ENCODE data around the gene PRKCQ.
"Not testable (repeated sequence)": the region's sequence is repeated elsewhere in the genome, so short reads cannot be mapped to it uniquely, and the experiment has no call there.

PRKCQ gene

DNA sequence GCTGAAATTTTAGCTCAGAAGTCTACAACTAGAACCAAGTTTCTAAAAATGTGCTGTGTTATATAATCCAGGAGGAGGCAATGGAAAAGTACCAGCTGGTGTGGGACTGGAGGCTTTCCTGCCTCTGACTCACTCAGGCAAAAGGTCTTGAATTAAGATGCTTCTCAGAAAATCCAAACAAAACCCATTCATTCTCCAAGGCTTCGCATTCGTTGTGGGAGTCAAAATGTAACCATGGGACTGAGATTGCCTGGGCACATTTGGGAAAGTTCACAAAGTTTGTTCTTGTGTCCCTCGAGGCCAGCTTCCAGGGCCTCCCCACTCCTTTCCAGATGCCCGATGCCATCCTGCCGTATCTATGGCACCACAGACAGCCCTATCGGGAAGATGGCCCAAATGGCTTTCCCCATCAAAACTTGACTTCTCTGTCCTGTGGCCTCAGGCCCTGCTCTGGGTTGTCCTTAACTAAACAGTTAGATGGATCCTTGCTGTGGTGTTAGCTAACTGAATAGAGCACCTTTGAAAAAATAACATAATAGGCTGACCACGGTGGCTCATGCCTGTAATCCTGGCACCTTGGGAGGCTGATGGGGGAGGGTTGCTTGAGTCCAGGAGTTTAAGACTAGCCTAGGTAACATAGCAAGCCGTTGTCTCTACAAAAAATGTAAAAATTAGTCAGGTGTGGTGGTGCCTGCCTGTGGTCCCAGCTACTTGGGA is 196.8 kb downstream of the PRKCQ start:
- Histone ChIP-seq H4K20me1 (ENCODE audit: insufficient read depth, low read length) (no peaks in the 10 kb centered on the region), H3K9me2 (ENCODE audit: low read depth, low read length) (no peaks in the 10 kb centered on the region), H3K4me1 (ENCODE audit: insufficient read depth, low read length, severe bottlenecking) (peaks cover 16% of the 10 kb centered on the region), H3K9ac (ENCODE audit: low read length) (no peak overlapping the region), H3K27ac (ENCODE audit: low read depth, low read length, poor library complexity, severe bottlenecking) (peak overlapping the region; percentile 78), H3K79me2 (ENCODE audit: insufficient read depth, low read length) (no peaks in the 10 kb centered on the region), H3K36me3 (ENCODE audit: insufficient read depth, low read length) (no peaks in the 10 kb centered on the region), H2AFZ (ENCODE audit: low read length) (no peak overlapping the region), H3K4me3 (ENCODE audit: low read depth, low read length, poor library complexity, severe bottlenecking) (no peak overlapping the region), H3K4me2 (ENCODE audit: low read length) (no peak overlapping the region), H3K9me3 (ENCODE audit: low read length) (peaks cover 15% of the 10 kb centered on the region), H3K27me3 (ENCODE audit: insufficient read depth, low read length) (no peaks in the 10 kb centered on the region), H3F3A (ENCODE audit: insufficient read depth, low read length) (no peaks in the 10 kb centered on the region)
- TF ChIP-seq, protein P1, sequence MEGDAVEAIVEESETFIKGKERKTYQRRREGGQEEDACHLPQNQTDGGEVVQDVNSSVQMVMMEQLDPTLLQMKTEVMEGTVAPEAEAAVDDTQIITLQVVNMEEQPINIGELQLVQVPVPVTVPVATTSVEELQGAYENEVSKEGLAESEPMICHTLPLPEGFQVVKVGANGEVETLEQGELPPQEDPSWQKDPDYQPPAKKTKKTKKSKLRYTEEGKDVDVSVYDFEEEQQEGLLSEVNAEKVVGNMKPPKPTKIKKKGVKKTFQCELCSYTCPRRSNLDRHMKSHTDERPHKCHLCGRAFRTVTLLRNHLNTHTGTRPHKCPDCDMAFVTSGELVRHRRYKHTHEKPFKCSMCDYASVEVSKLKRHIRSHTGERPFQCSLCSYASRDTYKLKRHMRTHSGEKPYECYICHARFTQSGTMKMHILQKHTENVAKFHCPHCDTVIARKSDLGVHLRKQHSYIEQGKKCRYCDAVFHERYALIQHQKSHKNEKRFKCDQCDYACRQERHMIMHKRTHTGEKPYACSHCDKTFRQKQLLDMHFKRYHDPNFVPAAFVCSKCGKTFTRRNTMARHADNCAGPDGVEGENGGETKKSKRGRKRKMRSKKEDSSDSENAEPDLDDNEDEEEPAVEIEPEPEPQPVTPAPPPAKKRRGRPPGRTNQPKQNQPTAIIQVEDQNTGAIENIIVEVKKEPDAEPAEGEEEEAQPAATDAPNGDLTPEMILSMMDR (IDR thresholded peaks at IDR 0.05; ENCODE audit: low read length) = no peak
- TF ChIP-seq EZH2 (IDR thresholded peaks at IDR 0.05; ENCODE audit: borderline replicate concordance, low read length) = no peak

DNA sequence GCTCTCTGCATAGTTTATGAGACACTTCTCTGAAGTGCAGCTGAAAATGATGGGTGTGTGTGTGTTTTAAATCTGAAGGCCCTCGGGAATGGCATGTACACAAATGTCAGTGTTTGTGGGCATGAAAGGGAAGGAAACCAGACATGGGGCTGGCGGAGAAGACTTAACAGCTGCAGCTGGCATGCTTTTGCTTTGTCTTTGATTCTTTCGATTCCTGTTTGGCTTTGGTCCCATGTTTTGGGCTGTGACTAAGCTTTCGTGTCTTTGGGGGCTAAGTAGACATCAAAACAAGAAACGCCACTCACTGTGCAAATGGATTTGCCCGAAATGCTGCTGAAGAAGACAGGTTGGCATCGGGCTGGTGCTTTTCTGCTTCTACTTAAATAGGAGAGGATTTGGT is 198.0 kb downstream of the PRKCQ start:
- Histone ChIP-seq H3K36me3 (ENCODE audit: insufficient read depth, low read length) (no peaks in the 10 kb centered on the region; the same call in 1 of the 2 replicates), H3K4me3 (ENCODE audit: low read depth, low read length, poor library complexity, severe bottlenecking) (no peak overlapping the region), H3K27me3 (ENCODE audit: insufficient read depth, low read length) (no peaks in the 10 kb centered on the region), H3K9ac (ENCODE audit: low read length) (no peak overlapping the region; the same call in 1 of the 2 replicates), H4K20me1 (ENCODE audit: insufficient read depth, low read length) (no peaks in the 10 kb centered on the region), H3K4me2 (ENCODE audit: low read length) (peak overlapping the region; percentile 40; the same call in 1 of the 2 replicates), H3K4me1 (ENCODE audit: insufficient read depth, low read length, severe bottlenecking) (peaks cover 16% of the 10 kb centered on the region), H3K9me3 (ENCODE audit: low read length) (peaks cover 22% of the 10 kb centered on the region), H3K79me2 (ENCODE audit: insufficient read depth, low read length) (no peaks in the 10 kb centered on the region), H2AFZ (ENCODE audit: low read length) (no peak overlapping the region), H3F3A (ENCODE audit: insufficient read depth, low read length) (no peaks in the 10 kb centered on the region), H3K9me2 (ENCODE audit: low read depth, low read length) (no peaks in the 10 kb centered on the region), H3K27ac (ENCODE audit: low read depth, low read length, poor library complexity, severe bottlenecking) (peak overlapping the region; percentile 78)
- TF ChIP-seq, protein P1 (IDR thresholded peaks at IDR 0.05; ENCODE audit: low read length) = no peak
- TF ChIP-seq EZH2 (IDR thresholded peaks at IDR 0.05; ENCODE audit: borderline replicate concordance, low read length) = no peak

DNA sequence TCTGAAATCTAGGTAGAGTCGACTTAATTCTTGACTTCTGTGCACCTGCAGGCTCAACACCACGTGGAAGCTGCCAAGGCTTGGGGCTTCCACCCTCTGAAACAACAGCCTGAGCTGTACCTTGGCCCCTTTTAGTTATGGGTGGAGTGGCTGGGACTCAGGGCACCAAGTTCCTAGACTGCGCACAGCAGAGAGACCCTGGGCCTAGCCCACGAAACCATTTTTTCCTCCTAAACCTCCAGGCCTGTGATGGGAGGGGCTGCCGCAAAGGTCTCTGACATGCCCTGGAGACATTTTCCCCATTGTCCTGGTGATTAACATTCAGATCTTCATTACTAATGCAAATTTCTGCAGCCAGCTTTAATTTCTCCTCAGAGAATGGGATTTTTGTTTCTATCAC is 199.6 kb downstream of the PRKCQ start:
- H3K9me3 ChIP-seq (ENCODE audit: low read length) = peaks cover 22% of the 10 kb centered on the region
- not testable (repeated sequence) for H3K9ac ChIP-seq (ENCODE audit: low read length); H3K27me3 ChIP-seq (ENCODE audit: insufficient read depth, low read length); H4K20me1 ChIP-seq (ENCODE audit: insufficient read depth, low read length); H3K79me2 ChIP-seq (ENCODE audit: insufficient read depth, low read length); H3K9me2 ChIP-seq (ENCODE audit: low read depth, low read length); H2AFZ ChIP-seq (ENCODE audit: low read length); H3K4me3 ChIP-seq (ENCODE audit: low read depth, low read length, poor library complexity, severe bottlenecking); H3K4me2 ChIP-seq (ENCODE audit: low read length); H3K27ac ChIP-seq (ENCODE audit: low read depth, low read length, poor library complexity, severe bottlenecking); H3K36me3 ChIP-seq (ENCODE audit: insufficient read depth, low read length); H3F3A ChIP-seq (ENCODE audit: insufficient read depth, low read length)
- H3K4me1 ChIP-seq (ENCODE audit: insufficient read depth, low read length, severe bottlenecking) = peaks cover 24% of the 10 kb centered on the region
